GM12878 (cell line): ENCODE measurements around the gene LRP1B. TPM values are rescaled to one million over a fixed set of nuclear protein-coding genes. Genes with fewer than 3 reads are reported as not detected.

ENCODE experiments used
- ATAC-seq: fragments of 200-7000 bp; cut with Tn5 transposase; 3 replicates; pipeline ENCODE4 v1.9.1; 2020; ENCODE audit warnings: mild to moderate bottlenecking, moderate library complexity
- BruUV-seq: library from RNA; stranded (reverse); fragments of 400-500 nt; replicated peaks from 2 replicates; lab custom pipeline; 2021; lab: Mats Ljungman, UMichigan
- CTCF ChIA-PET: fragments of 300-600 bp; sonication (Branson Sonifier 250); formaldehyde crosslinking; extraction: SDS; loops from one replicate; lab custom pipeline; 2021; ENCODE audit warnings: inconsistent platforms; lab: Yijun Ruan, JAX
- POLR2A ChIA-PET: fragments of 350-600 bp; formaldehyde crosslinking; extraction: SDS; loops from one replicate; lab custom pipeline; 2021; ENCODE audit warnings: inconsistent platforms; lab: Charles Lee
- RAD21 ChIA-PET: fragments of 300-600 bp; sonication (Branson Sonifier 250); formaldehyde crosslinking; loops from one replicate; lab custom pipeline; 2023; ENCODE audit warnings: antibody characterized with exemption; ENCODE audit not compliant: unreplicated experiment; lab: Charles Lee
- SMC1A ChIA-PET: fragments of 300-600 bp; sonication (Branson Sonifier 250); formaldehyde crosslinking; loops from one replicate; lab custom pipeline; 2023; ENCODE audit not compliant: unreplicated experiment, uncharacterized antibody; lab: Charles Lee
- DNase-seq: peaks from one replicate; pipeline ENCODE4 v3.0.0-alpha.2; 2011; ENCODE audit warnings: low read depth, low spot score
- FAIRE-seq: peaks from 3 replicates; lab custom pipeline; 2011; peaks lifted over from hg19 to GRCh38; lab: Jason Lieb, UNC
- H2AFZ ChIP-seq: 2 replicates; pipeline ENCODE4 v1.6.0; 2011; ENCODE audit warnings: low read depth, low read length, control low read depth; ENCODE audit not compliant: control insufficient read depth
- H3K27ac ChIP-seq: 2 replicates; pipeline ENCODE4 v1.5.1; 2011; ENCODE audit warnings: control low read depth; ENCODE audit not compliant: control insufficient read depth, insufficient read depth
- H3K27me3 ChIP-seq, 2 experiments: replicated peaks in 1 of 2; 2 replicates each; pipeline versions ENCODE4 v1.6.0 to v1.6.1; 2011; ENCODE audit warnings: low read length in 1 of 2; ENCODE audit not compliant: control insufficient read depth in 2 of 2, insufficient read depth in 2 of 2
- H3K36me3 ChIP-seq, 2 experiments: 2 replicates each; pipeline ENCODE4 v1.5.1; 2011; ENCODE audit warnings: low read length in 1 of 2; ENCODE audit not compliant: control insufficient read depth in 2 of 2, insufficient read depth in 2 of 2
- H3K4me1 ChIP-seq: 2 replicates; pipeline ENCODE4 v1.6.1; 2011; ENCODE audit warnings: mild to moderate bottlenecking, low read length, moderate library complexity, mixed read lengths; ENCODE audit not compliant: control insufficient read depth, insufficient read depth
- H3K4me2 ChIP-seq: 2 replicates; pipeline ENCODE4 v1.6.0; 2011; ENCODE audit warnings: control low read depth; ENCODE audit not compliant: control insufficient read depth, insufficient read depth
- H3K4me3 ChIP-seq: fragments of 200-600 bp; sonication (generic); 2 replicates; pipeline ENCODE4 v1.5.1; 2016
- H3K79me2 ChIP-seq: 2 replicates; pipeline ENCODE4 v1.6.0; 2011; ENCODE audit warnings: low read length; ENCODE audit not compliant: control insufficient read depth, insufficient read depth
- H3K9ac ChIP-seq: 2 replicates; pipeline ENCODE4 v1.8.0; 2011; ENCODE audit warnings: low read length, control low read depth, mixed read lengths; ENCODE audit not compliant: control insufficient read depth, insufficient read depth
- H3K9me3 ChIP-seq: replicated peaks from 3 replicates; pipeline ENCODE4 v1.5.1; 2011; ENCODE audit warnings: mild to moderate bottlenecking, low read length; ENCODE audit not compliant: control insufficient read depth, insufficient read depth
- H4K20me1 ChIP-seq: 2 replicates; pipeline ENCODE4 v1.6.0; 2011; ENCODE audit not compliant: control insufficient read depth, insufficient read depth
- ASH2L ChIP-seq: fragments of 300-600, 200-600 bp; sonication (generic); IDR thresholded peaks from 2 replicates; pipeline ENCODE4 v1.6.1; 2017; ENCODE audit warnings: low read depth, mild to moderate bottlenecking, borderline replicate concordance
- BCLAF1 ChIP-seq: fragments of 450-650 bp; IDR thresholded peaks from 2 replicates; pipeline ENCODE4 v1.6.1; 2017; ENCODE audit warnings: antibody characterized with exemption, mild to moderate bottlenecking, moderate library complexity
- BRCA1 ChIP-seq: IDR thresholded peaks from 2 replicates; pipeline ENCODE4 v1.6.1; 2011; ENCODE audit warnings: low read depth, low read length, improper control_type of control experiment
- CUX1 ChIP-seq: IDR thresholded peaks from 2 replicates; pipeline ENCODE4 v1.6.1; 2012; ENCODE audit warnings: improper control_type of control experiment, low read depth, low read length; ENCODE audit not compliant: insufficient replicate concordance
- EP300 ChIP-seq, 2 experiments: fragments of 150-350 bp in 1 of 2; IDR thresholded peaks; 2 replicates each; pipeline ENCODE4 v1.6.1; 2011 to 2012; ENCODE audit warnings: low read depth in 2 of 2, low read length in 2 of 2, borderline replicate concordance in 1 of 2, improper control_type of control experiment in 1 of 2, inconsistent platforms in 1 of 2; ENCODE audit not compliant: control insufficient read depth in 1 of 2
- FOS ChIP-seq: IDR thresholded peaks from 3 replicates; pipeline ENCODE4 v1.6.1; 2011; ENCODE audit warnings: borderline replicate concordance; ENCODE audit not compliant: insufficient read length; ENCODE audit errors: extremely low read depth
- KDM1A ChIP-seq: fragments of 200-600 bp; sonication (generic); IDR thresholded peaks from 2 replicates; pipeline ENCODE4 v1.6.1; 2016; ENCODE audit warnings: borderline replicate concordance
- MYC ChIP-seq: IDR thresholded peaks from 2 replicates; pipeline ENCODE4 v1.6.1; 2011; ENCODE audit warnings: mild to moderate bottlenecking, low read length, moderate library complexity, inconsistent platforms; ENCODE audit not compliant: insufficient read depth, insufficient replicate concordance, insufficient read length, severe bottlenecking
- NFYB ChIP-seq: IDR thresholded peaks from 2 replicates; pipeline ENCODE4 v1.6.1; 2011; ENCODE audit warnings: low read depth, mild to moderate bottlenecking, low read length, improper control_type of control experiment, moderate library complexity; ENCODE audit not compliant: insufficient read depth
- NR2C2 ChIP-seq: IDR thresholded peaks from 2 replicates; pipeline ENCODE4 v1.6.1; 2011; ENCODE audit warnings: borderline replicate concordance, low read depth; ENCODE audit not compliant: control insufficient read depth, insufficient read length
- RAD51 ChIP-seq: fragments of 450-650 bp; IDR thresholded peaks from 2 replicates; pipeline ENCODE4 v1.6.1; 2016; ENCODE audit warnings: moderate library complexity, mild to moderate bottlenecking, inconsistent platforms
- RUNX3 ChIP-seq: IDR thresholded peaks from 2 replicates; pipeline ENCODE4 v1.6.1; 2012; ENCODE audit warnings: low read length, inconsistent platforms
- SREBF1 ChIP-seq: IDR thresholded peaks from 2 replicates; pipeline ENCODE4 v1.6.1; 2012; ENCODE audit warnings: mild to moderate bottlenecking, low read length
- ZBED1 ChIP-seq: IDR thresholded peaks from 2 replicates; pipeline ENCODE4 v1.6.1; 2016; ENCODE audit warnings: borderline replicate concordance
- ZNF217 ChIP-seq: fragments of 450-650 bp; IDR thresholded peaks from 2 replicates; pipeline ENCODE4 v1.6.1; 2017; ENCODE audit warnings: antibody characterized with exemption, mild to moderate bottlenecking
- ZNF274 ChIP-seq: IDR thresholded peaks from one replicate; pipeline ENCODE4 v1.8.0; 2011; ENCODE audit not compliant: insufficient read length, insufficient read depth
- ZSCAN29 ChIP-seq: fragments of 450-650 bp; IDR thresholded peaks from 2 replicates; pipeline ENCODE4 v1.6.1; 2017; ENCODE audit warnings: mild to moderate bottlenecking, moderate library complexity
- WGBS: methylation state at CpG from one replicate; pipeline ENCODE4 v1.1.6; 2016; ENCODE audit warnings: low lambda C conversion rate; ENCODE audit not compliant: insufficient replicate concordance, insufficient coverage; ENCODE audit errors: missing lambda C conversion rate; 5-methylcytosine and 5-hydroxymethylcytosine counted together
- in situ Hi-C: fragments of 300-500 bp; cut with MboI; formaldehyde crosslinking; loops from 9 replicates; pipeline ENCODE4 v1.14.3; 2018; ENCODE audit warnings: mixed read lengths
- intact Hi-C: fragments of 100-400 bp; cut with micrococcal nuclease; formaldehyde crosslinking; loops from one replicate; pipeline ENCODE4 v1.14.2; 2022; ENCODE audit not compliant: unreplicated experiment
- polyA plus RNA-seq, 11 experiments: library from polyadenylated mRNA; depleted of rRNA in 4 of 11; unstranded in 6 of 11; stranded (reverse) in 5 of 11; fragments of >200 nt; fragmentation: Nextera tagmentation in 4 of 11; fragmentation: Illumina TruSeq in 1 of 11; extraction: Ambion mirVana in 4 of 11; extraction: Trizol in 1 of 11; gene quantifications; 1 replicate in 1 of 11; 2 replicates in 10 of 11; pipeline versions ENCODE4 v1.2.1 to v1.2.3, GENCODE V29; 2011 to 2016; ENCODE audit warnings: inconsistent platforms in 2 of 11, missing spikeins in 2 of 11, low read depth in 1 of 11
- total RNA-seq, 4 experiments: library from RNA; depleted of rRNA in 3 of 4; stranded (reverse); fragments of >200 nt in 3 of 4; fragmentation: Illumina TruSeq in 1 of 4; extraction: Trizol in 1 of 4; gene quantifications; 2 replicates each; pipeline versions ENCODE4 v1.2.1 to v1.2.3, GENCODE V29; 2013 to 2021

The LRP1B gene
- total and polyA plus RNA-seq, 10 of the 15 experiments (the other 5 are each of a cell fraction or from before 2014, with no cell fraction given): under 0.01 to 0.06 (median 0.03) TPM; not detected in 5

GRCh38 chr2:141065042-141065441 lies 1065.8 kb downstream of the LRP1B start (continued):
- TF ChIP-seq EP300 (IDR thresholded peaks at IDR 0.05; ENCODE audit: borderline replicate concordance in 1 of 2, control insufficient read depth in 1 of 2, low read depth in 2 of 2, low read length in 2 of 2): no peak
- TF ChIP-seq ZNF217: no peak
- TF ChIP-seq NR2C2: no peak
- TF ChIP-seq SREBF1: no peak
- no peak for TF ChIP-seq FOS
- TF ChIP-seq KDM1A: no peak
- TF ChIP-seq, all 136 proteins: peak for 0

DNA sequence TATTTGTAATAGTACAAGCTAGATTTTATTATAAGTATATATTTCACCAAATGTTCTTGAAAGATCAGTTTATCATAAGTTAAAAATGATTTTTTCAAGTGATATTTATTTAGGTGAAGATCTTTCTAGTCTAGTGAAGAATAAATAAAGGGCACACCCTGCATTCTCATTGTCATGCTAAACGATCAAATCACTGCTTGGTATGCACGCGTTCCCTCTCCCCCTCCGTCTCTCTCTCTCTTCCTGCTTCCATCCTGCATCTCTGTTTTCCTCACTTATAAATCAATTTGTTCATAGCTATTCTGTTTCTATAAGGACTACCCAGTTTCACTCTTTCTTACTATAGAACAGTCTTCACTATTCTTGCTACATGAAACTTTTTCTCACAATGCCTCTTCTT lies 1067.4 kb downstream of the LRP1B start:
- no peak overlapping the region for H3K4me3 ChIP-seq
- no peaks in the 10 kb centered on the region for H3K27me3 ChIP-seq
- no peaks in the 10 kb centered on the region for H3K36me3 ChIP-seq
- RAD21 ChIA-PET: no interaction called here
- CTCF ChIA-PET: no interaction called here
- intact Hi-C loops (no loop called here), in situ Hi-C loops (no loop called here)
- no peak for FAIRE-seq
- no peaks in the 10 kb centered on the region for H4K20me1 ChIP-seq
- H3K4me2 ChIP-seq: no peak overlapping the region
- SMC1A ChIA-PET: no interaction called here
- 72% methylated on average over 4 of the region's 4 CpGs for WGBS
- H3K9ac ChIP-seq: no peak overlapping the region
- no peaks in the 10 kb centered on the region for H3K79me2 ChIP-seq
- no peak overlapping the region for H2AFZ ChIP-seq
- DNase-seq: no peak
- no peak overlapping the region for H3K27ac ChIP-seq
- H3K9me3 ChIP-seq: no peaks in the 10 kb centered on the region
- no peak for ATAC-seq
- H3K4me1 ChIP-seq: no peaks in the 10 kb centered on the region
- no TSS peak for BruUV-seq
- POLR2A ChIA-PET: no interaction called here
- TF ChIP-seq RUNX3 (no peak), ASH2L (no peak), BRCA1 (no peak), NFYB (no peak), CUX1 (no peak), BCLAF1 (no peak), RAD51 (no peak), ZSCAN29 (no peak), MYC (no peak), ZNF274 (no peak), ZBED1 (no peak)
